OCI-M2 (cell line): ENCODE results near the gene ATP8A2.

Experiments
- DNase-seq: peaks from one replicate; lab custom pipeline; 2025; ENCODE audit not compliant: unreplicated experiment; lab: John Stamatoyannopoulos, UW

The ATP8A2 gene

DNA sequence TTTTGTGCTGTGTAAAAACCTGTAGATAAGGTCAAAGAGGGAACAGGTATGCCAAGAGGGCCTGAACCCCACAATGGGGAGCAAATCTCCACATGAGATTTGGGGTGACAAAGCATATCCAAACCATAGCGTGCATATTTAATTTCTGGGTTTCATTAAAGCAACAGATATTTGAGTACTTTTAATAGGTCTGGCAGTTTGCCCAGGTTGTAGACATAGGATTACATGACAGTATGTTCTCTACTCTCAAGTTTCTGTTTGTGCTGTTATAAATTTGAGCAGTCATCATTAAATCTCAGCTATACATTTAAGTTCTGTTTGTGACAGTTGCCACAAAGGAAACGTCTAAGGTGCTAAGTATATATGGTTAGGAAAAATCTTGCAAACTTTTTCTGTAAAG, 236.4 kb downstream of the ATP8A2 start:
- DNase-seq: no peak

DNA sequence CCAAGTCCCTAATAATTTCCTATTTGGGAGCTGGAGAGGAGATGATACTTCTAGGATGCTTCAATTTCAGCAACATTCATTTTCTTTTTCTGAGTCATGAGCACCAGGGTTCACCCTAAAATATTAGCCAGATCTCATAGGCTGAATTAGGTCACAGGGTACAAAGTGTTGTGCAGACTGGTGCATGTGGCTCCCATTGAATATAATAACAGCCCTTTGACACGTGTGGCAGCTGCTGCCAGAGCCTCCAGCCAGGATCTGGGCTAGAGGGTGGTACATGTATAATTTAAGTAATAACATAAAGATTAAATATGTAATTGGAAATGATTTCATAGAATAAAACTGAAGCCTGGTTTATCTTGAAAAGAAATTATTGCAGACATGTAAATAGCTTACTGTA, 244.9 kb downstream of the ATP8A2 start:
- DNase-seq: no peak

DNA sequence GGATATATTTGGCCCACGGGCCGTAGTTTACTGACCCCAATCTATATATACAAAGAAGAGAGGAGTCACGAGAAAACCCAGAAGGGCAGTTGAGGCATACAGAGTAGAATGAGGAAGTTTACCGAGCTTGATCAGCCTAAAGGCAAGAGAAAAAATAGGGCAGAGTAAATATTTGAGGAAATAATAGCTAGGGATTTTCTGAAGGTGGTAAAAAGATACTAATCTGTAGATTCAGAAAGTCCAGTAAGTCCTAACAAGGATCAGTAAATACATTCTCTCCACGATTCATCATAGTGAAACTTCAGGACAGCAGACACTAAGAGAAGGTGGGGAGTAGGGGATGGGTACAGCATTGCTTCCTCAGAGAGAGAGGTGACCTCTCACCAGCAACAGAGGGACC, 248.1 kb downstream of the ATP8A2 start:
- DNase-seq: no peak

DNA sequence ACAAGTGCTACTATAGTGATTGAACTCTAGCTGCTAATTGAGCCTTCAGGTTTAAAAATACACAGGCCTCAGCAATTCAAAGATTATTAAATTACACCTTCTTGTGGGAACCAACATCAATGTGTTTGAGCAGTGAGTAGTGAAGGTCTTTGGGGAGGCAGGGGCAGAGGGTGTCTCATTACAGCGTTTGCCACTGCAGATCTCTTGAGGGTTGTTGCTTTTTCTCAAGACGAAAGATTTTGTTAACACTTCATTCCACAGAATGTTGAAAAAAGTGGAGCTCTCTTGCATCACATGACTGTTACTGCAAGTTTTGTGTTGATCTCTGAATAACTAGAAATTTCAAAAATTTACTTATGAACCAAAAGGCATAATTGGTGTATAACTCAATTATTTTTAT, 253.6 kb downstream of the ATP8A2 start:
- DNase-seq: no peak

DNA sequence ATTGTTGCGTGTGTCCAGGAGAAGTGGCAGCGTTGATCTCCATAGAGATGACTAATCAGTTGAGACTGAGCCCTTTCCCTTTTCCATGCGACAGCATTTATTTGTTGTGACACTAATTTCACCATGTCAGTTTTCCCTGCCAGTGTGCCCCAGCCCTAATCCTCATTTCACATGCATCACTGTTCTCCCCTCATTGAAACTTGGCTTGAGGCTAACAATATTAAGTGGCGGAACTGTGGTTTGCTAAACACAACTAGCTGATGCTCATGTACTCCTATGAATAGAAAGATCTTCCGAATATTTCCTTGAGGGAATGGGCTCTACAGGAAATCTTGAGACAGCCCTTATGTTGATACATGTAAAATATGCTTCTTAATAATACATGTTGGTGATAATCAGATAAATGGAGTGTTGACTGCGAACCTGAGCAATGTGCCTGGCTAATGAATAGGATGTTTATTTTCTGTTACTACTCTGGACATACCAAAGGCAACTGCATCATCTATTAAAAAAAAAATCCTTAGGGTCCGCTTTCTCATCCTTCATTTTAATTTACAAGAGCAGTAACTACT, 258.6 kb downstream of the ATP8A2 start:
- DNase-seq: no peak

DNA sequence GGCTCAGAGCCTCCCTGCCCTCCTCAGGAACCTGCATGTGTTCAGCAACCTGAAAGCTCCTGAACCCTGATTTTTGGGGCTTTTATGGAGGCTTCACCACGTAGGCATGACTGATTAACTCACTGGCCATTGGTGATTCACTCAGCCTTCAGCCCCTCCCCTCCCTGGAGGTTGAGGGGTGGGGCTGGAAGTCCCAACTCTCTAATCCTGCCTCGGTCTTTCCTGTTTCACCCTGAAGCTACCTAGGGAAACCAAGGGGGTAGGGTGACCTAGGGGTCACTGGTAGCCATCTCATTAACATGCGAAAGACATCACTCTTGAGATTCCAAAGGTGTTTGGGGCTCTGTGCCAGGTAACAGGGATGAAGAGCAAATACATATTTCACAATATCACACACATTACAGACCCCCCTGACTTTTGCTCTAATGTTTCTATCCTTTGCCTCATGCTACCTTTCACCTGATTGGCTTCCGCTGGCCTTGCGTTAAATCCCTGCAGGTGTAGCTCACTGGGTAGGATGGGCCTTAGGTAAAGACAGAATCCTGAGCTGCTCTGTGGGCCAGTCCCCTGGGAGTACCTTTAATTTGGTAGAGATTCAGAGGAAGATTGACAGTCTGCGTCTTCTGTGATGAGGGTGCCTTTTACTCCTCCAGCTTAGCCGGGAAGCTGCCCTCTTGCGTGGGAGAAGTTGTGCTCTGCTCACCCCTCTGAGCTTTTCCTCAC, 260.6 kb downstream of the ATP8A2 start:
- no peak for DNase-seq

DNA sequence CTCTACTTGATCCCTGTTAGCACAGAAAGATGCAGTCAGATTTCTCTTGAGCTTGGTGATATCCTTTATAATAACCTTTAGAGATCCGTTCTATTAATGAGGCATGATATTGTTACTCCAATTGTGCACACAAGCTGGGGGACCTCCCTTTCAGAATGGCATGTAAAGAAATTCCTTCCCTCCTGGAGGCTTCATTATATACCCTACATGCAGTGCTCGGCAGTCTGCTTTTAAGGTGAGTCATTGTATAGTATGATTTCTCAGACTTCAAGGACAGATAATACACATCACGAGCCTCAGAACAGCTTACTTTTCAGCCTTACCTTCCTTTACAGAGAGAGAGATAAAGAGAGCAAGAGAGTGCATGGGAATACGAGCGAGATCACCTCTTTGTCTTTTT, 261.3 kb downstream of the ATP8A2 start:
- DNase-seq: no peak

DNA sequence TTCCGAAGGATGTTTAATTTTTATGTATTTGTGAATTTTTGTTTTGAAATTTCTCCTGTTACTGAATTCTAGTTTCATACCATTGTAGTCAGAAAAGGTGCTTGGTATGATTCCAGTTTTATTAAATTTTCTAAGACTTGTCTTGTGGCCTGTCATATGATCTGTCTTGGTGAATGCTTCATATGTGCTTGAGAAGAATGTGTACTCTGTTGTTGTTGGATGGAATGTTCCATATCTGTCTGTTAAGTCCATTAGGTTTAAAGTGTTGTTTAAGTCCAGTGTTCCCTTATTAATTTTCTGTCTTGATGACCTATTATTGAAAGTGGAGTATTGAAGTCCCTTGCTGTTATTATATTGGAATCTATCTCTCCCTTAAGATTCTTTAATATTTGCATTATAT, 273.9 kb downstream of the ATP8A2 start:
- DNase-seq: no peak

DNA sequence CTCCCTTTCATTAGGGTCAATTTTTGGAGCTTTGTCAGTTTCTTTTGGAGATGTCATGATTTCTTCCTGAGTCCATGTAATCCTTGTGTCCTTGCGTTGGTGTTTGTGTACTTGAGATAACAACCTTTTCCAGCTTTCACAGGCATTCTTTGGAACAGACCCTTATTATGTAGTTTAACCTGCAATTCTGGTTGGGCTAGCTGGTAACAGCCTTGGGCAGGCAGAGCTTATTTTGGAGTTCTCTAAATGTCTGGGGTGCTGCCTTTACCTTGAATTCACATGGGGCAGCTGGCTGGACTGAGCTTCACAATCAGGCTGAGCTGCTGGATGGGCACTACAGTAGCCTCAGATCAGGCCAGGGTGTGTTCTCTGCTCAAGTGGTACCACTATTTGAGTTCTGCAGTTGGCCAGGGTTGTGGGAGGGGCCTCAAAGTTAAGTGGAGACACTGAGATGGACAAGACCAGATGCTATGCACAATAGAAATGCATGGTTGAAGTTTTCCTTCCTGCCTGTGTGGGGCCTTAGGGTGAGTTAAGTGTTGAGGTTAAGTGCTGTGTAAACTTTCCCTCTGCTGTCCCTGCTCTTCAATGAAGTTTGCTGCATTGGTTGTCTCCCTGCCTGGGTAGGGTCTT, 277.3 kb downstream of the ATP8A2 start:
- DNase-seq: no peak

DNA sequence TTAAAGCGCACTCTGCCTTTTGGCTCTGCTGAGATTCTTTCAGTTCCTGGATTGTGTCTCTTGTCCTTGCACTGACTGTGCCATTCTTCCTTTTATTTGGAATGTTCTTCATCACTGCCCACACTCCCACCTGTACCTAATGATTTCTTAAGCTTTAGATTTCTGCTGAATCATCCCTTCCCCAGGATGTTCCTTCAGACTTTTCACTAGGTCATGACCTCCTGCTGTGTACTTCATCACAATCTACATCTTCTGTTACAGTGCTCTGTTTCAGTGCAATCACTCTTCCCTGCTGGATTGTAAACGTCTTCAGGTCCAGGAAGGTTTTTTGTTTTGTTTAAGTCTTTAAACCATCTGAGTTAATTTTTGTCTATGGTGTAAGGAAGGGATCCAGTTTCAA, 281.0 kb downstream of the ATP8A2 start:
- no peak for DNase-seq

DNA sequence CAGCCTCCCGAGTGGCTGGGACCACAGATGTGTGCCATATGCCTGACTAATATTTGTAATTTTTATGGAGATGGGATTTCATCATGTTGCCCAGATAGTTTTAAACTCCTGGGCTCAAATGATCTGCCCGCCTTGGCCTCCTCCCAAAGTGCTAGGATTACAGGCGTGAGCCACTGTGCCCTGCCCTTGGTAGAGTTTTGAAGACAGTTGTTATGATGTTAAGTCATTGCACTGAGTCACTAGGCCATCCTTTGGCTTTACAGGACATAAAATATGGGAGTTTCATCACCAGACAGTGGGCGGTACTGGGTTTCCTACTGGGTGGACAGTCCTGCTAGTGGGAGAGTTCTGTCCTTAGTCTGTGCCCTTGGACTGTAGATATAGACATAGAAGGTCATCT, 282.5 kb downstream of the ATP8A2 start:
- no peak for DNase-seq

DNA sequence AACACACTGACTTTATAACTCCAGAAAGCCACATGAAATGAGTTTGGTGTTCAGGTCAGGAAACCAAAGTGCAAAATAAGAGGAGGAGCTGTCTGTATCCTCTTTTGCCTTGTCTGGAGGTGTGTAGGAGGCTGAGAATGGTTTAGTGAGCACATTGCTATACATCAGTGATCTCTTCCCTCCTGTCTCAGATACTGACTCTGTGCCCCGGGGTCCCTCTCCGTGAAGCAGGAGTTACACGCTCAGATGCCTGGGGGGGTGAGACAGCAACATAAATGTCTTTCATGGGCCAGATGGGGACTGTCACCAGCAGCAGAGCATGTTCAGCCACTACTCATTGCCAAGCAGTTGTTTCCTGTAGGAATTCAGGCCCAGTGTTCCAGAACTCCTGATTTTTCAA, 285.4 kb downstream of the ATP8A2 start:
- DNase-seq: no peak

DNA sequence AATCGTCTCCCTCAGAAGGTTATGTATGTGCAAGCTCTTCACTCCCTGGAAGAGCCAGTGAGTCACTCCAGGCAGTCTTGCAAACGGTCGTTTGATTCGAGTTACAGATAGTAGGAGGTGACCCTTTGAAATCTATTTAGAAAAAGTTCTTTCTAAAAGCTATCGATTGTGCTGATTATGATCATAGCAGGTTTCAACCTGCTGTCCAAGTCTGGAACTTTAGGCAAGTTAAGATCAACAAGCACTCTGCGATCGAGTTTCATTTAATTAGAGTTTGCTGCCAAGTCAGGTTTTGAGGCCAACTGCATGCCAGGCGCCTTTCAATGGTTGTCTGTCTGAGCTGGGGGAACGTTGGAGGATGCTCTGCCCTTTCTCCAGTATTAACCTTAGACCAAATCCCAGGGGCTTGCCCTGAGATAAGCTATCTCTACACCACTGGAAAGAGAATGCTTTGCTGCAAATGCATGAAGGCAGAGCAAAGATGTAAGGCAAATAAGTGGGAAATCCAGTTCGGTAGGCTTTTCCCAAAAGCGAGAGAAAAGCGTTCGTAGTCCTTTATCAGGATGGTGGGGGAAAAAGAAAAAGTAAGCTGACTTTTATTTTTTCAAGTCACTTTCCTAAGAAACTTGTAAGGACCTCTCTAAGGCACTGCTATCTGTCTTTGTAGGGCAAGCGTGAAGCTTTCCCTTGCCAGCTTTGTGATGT, 287.5 kb downstream of the ATP8A2 start:
- no peak for DNase-seq

DNA sequence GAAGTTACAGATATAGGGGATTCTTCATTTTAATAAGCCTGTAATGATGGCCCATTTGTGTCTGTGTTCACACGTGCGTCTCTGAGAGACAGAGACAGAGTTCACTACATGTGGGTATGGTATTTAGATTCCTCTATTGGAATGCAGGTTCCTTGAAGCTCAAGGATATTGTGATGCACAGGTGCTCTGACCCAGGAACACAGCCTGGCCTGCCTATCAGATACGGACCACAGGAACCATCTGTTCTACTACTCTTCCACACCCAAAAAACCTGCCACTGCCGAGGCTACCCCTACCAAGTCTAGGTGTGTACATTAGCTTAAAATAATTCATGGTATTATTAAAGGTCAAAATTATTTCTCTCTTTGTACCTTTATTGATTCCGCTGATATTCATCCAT, 289.2 kb downstream of the ATP8A2 start:
- DNase-seq: no peak

DNA sequence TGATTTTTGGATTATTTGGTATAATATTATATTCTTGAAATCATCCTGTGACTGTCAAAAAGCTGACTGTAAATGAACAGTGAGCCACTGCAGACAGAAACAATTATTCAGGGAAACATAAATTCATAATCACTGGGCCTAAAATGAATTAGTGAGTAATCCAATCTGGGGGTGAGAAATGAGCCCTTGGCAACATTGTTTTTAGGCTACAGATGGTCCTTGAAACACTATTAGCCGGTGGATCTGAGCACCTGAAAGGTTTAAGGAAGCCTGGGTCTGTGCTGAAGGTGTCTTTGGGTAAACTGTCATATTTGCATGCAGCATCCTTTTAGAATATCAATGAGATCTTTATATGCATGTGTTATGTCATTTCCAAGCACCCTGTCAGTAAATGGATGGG, 290.7 kb downstream of the ATP8A2 start:
- no peak for DNase-seq

DNA sequence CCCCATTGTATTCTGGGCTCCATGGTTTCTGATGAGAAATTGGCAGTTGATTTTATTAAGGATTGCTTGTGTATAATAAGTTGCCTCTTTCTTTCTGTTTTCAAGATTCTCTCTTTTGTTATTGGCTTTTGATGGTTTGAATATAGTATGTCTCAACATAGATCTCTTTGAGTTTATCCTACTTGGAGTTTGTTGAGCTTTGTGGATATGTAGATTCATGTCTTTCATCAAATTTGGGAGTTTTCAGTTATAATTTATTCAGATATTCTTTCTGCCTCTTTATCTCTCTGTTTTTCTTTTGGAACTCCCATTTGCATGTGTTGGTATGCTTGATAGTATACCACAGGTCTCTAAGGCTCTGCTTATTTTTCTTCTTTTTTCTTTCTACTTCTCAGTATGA, 296.6 kb downstream of the ATP8A2 start:
- DNase-seq: no peak

DNA sequence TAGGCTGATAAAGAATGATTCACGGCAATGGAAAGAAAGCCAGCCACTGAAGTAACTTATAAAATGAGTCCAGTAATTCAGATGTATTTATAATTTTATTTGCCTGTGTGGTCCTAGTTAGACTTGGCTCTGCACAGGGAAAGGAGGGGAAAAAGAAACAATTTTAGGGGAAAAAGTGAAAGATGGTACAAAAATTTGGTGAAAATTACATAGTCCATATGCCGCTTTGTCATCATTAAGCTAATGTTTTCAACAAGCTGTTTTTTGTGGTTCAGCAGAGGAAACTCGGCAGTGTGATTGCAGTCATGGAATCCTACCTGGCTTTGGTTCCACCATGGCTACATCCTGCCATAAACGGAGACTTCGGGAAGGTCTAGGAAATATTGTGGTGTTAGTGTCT, 301.9 kb downstream of the ATP8A2 start:
- DNase-seq: no peak

DNA sequence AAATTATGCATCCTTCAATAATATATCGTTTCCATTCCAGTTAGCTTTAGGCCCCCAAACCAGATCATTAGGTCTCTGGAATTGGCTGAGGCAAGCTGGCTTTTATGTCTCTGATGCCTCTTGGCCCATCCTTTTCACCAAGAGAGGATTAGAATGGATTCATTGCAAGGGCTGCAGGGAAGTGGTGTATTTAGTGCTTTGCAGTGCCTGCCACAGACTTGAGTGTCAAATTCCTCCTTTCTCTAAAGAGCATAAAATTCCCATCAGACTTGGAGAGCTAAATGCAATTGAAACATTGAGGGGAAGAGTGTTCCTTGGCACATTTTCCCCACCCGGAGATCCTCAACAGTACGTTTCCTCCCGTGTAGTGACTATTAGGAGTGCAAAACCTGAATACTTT, 302.6 kb downstream of the ATP8A2 start:
- no peak for DNase-seq

DNA sequence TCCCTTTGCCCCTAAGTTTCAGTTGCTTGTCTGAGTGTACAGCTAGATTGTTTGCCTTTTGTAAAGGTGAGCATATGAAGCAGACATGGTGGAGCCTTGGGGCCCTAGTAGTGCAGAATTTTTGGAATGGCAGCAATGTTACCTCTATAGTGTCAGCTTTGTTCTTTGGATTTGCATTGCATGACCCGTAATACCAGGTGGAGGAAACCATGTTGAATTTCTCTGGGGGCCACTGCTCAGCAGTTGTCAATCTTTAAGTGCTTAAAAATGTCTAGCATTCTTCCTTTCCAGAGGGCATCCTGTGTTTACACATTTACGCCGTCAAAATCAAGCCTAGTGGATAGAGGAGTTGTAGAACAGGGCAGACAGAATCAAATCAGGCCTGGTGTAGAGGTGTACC, 303.3 kb downstream of the ATP8A2 start:
- no peak for DNase-seq

DNA sequence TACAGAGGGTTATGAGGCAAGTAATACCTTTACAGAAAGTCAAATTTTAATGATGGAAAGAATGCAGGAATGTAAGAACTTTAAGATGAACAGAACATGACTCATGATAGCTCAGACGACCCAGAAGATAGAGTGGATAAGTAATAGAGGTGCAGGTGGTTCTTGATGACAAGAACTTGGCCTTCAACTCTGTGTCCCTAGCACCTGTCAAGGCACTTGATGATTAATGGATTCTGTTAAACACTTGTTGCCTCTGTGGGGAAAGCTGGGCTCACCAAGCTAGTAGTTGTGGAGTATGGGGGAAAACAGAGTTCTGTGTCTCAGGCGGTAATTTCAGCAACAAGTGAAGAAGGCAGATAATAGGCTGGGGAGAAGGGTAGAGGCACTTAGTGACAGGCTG, 306.2 kb downstream of the ATP8A2 start:
- DNase-seq: no peak

DNA sequence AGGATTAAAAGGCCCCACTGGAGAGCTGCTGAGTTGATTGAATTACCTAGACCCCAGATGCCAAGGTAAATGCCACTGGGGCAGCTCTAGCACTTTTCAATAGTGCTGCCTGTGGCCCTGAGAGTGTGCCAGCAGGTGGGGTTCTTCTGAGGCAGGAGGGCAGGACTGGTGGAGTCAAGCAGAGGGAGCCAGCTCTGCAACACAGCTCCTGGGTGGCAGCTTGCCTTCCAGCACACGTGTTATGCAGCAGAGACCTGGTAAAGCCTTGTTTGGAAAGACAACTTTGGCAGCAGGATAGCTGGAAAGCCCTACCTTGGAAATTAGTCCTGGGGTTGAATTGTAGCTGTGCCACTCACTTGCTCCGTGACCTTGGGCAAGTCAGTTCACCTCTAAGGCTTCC, 306.6 kb downstream of the ATP8A2 start:
- DNase-seq: no peak

DNA sequence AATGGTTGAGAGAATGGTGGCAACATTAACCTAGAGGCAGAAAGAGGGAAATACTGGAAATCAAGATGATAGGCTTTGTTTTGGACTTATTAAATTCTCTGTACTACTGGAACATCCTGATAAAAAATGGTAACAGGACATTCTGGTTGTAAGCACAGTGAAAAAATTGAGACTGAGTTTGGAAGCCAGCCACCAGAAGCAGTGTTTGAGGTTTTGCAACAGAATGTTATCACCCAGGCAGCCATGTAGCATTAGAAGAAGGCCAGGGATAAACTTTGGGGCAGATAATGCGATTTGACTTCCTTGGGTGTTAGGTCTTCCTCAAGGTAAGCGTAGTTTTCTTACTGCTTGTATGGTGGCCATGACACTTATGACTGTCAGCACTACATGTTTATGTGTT, 307.4 kb downstream of the ATP8A2 start:
- no peak for DNase-seq
